HL-60 (cell line): ENCODE results near the gene PROK2.

Experiments used
- DNase-seq, 2 experiments: peaks; one replicate each; pipeline ENCODE4 v3.0.0-alpha.2; 2010 to 2020; ENCODE audit warnings: low read depth in 1 of 2, low spot score in 1 of 2
- H3K27ac ChIP-seq: fragments of 250-450 bp; sonication (Bioruptor Pico); replicated peaks from 2 replicates; pipeline ENCODE4 v1.5.1; 2020; ENCODE audit warnings: mild to moderate bottlenecking, moderate library complexity
- H3K27me3 ChIP-seq: fragments of 250-450 bp; sonication (Bioruptor Pico); 2 replicates; pipeline ENCODE4 v1.5.1; 2021; ENCODE audit warnings: mild to moderate bottlenecking, moderate library complexity; ENCODE audit not compliant: insufficient read depth, poor library complexity, severe bottlenecking
- H3K4me3 ChIP-seq: replicated peaks from 2 replicates; pipeline ENCODE4 v1.5.1; 2011; ENCODE audit warnings: mild to moderate bottlenecking, control low read depth, low read length; ENCODE audit not compliant: insufficient read depth
- GABPA ChIP-seq: IDR thresholded peaks from 2 replicates; pipeline ENCODE4 v1.6.1; 2012; ENCODE audit warnings: low read depth
- POLR2AphosphoS5 ChIP-seq: IDR thresholded peaks from 2 replicates; pipeline ENCODE4 v1.6.1; 2012; ENCODE audit warnings: low read depth
- SPI1 ChIP-seq: IDR thresholded peaks from 2 replicates; pipeline ENCODE4 v1.6.1; 2012; ENCODE audit warnings: low read depth, mild to moderate bottlenecking, borderline replicate concordance
- TF ChIP-seq, protein P1 (sequence below): IDR thresholded peaks from 2 replicates; pipeline ENCODE4 v1.6.1; 2012; ENCODE audit warnings: low read depth; ENCODE audit not compliant: insufficient replicate concordance
- TF ChIP-seq, protein P2 (sequence below): IDR thresholded peaks from one replicate; pipeline ENCODE4 v1.5.1; 2011; ENCODE audit warnings: low read length, control low read depth, inconsistent platforms; ENCODE audit not compliant: insufficient read depth

The PROK2 gene

DNA sequence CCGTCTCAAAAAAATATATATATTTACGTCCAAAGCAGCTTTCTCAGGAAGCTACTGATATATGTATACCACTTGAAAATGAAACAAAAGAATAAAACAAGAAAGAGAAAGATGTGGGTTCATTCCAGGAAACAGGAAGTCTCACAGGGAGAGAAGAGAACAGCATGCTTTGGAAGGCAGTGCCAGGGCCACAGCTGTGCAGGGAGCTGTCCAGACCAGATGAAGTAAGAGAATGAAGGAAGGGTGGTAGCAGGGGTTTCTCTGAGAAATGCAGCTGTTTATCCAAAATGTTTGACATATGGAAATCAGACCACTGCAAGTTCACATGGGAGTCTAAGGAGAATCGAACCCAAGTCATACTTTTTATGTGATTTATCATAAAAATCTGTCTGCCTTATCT is 40.2 kb downstream of the PROK2 start:
- TF ChIP-seq POLR2AphosphoS5 (no peak), GABPA (no peak), SPI1 (peak; percentile 7; the same call in 1 of the 2 replicates)
- TF ChIP-seq, protein P1, sequence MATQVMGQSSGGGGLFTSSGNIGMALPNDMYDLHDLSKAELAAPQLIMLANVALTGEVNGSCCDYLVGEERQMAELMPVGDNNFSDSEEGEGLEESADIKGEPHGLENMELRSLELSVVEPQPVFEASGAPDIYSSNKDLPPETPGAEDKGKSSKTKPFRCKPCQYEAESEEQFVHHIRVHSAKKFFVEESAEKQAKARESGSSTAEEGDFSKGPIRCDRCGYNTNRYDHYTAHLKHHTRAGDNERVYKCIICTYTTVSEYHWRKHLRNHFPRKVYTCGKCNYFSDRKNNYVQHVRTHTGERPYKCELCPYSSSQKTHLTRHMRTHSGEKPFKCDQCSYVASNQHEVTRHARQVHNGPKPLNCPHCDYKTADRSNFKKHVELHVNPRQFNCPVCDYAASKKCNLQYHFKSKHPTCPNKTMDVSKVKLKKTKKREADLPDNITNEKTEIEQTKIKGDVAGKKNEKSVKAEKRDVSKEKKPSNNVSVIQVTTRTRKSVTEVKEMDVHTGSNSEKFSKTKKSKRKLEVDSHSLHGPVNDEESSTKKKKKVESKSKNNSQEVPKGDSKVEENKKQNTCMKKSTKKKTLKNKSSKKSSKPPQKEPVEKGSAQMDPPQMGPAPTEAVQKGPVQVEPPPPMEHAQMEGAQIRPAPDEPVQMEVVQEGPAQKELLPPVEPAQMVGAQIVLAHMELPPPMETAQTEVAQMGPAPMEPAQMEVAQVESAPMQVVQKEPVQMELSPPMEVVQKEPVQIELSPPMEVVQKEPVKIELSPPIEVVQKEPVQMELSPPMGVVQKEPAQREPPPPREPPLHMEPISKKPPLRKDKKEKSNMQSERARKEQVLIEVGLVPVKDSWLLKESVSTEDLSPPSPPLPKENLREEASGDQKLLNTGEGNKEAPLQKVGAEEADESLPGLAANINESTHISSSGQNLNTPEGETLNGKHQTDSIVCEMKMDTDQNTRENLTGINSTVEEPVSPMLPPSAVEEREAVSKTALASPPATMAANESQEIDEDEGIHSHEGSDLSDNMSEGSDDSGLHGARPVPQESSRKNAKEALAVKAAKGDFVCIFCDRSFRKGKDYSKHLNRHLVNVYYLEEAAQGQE = peak; percentile 81
- TF ChIP-seq, protein P2, sequence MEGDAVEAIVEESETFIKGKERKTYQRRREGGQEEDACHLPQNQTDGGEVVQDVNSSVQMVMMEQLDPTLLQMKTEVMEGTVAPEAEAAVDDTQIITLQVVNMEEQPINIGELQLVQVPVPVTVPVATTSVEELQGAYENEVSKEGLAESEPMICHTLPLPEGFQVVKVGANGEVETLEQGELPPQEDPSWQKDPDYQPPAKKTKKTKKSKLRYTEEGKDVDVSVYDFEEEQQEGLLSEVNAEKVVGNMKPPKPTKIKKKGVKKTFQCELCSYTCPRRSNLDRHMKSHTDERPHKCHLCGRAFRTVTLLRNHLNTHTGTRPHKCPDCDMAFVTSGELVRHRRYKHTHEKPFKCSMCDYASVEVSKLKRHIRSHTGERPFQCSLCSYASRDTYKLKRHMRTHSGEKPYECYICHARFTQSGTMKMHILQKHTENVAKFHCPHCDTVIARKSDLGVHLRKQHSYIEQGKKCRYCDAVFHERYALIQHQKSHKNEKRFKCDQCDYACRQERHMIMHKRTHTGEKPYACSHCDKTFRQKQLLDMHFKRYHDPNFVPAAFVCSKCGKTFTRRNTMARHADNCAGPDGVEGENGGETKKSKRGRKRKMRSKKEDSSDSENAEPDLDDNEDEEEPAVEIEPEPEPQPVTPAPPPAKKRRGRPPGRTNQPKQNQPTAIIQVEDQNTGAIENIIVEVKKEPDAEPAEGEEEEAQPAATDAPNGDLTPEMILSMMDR = no peak

DNA sequence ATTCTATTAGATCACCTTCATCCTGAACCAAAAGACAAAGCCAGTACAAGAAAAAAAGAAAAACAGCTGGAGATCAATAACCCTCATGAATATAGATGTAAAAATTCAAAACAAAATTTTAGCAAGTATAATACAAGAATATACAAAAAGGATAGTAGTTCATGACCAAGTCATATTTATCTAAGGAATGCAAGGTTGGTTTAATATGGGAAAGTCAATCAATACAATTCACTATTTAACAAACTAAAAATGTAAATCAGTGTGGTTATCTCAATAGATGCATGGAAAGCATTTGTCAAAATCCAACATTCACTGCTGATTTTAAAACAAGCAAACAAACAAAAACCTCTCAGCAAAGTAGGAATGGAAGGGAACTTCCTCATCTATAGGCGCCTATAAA is 42.3 kb downstream of the PROK2 start:
- no peaks in the 10 kb centered on the region for H3K27me3 ChIP-seq
- no peak for DNase-seq
- TF ChIP-seq GABPA (no peak), SPI1 (no peak), POLR2AphosphoS5 (no peak)
- TF ChIP-seq, protein P1 = no peak
- TF ChIP-seq, protein P2 = no peak
- H3K4me3 ChIP-seq = no peak overlapping the region
- H3K27ac ChIP-seq = no peak overlapping the region

More for the DNA sequence above, 40.2 kb downstream of the PROK2 start:
- no peak for DNase-seq
- H3K4me3 ChIP-seq = no peak overlapping the region
- no peak overlapping the region for H3K27ac ChIP-seq
- no peaks in the 10 kb centered on the region for H3K27me3 ChIP-seq

DNA sequence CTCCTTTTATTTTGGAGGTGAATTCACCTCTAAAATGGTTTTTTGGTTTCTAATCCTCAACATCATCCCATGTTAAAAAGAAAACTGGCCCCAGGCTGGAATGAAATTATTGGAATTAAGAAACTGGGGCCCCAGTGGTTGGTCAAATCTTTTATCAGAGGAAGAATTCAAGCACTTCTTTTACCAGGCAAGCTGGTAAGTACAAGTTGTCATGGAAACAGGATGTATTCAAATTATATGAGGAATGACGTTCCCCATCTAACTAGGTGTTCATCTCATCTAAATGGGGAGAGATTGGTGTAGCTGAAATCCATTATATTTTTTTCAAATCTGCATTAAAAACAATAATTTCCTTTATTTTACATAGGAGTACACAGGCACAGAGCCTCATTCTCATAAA is 50.1 kb downstream of the PROK2 start:
- TF ChIP-seq, protein P2 = no peak
- TF ChIP-seq POLR2AphosphoS5 = no peak
- Histone ChIP-seq H3K4me3 (no peak overlapping the region), H3K27ac (no peak overlapping the region), H3K27me3 (no peaks in the 10 kb centered on the region)
- DNase-seq = no peak

DNA sequence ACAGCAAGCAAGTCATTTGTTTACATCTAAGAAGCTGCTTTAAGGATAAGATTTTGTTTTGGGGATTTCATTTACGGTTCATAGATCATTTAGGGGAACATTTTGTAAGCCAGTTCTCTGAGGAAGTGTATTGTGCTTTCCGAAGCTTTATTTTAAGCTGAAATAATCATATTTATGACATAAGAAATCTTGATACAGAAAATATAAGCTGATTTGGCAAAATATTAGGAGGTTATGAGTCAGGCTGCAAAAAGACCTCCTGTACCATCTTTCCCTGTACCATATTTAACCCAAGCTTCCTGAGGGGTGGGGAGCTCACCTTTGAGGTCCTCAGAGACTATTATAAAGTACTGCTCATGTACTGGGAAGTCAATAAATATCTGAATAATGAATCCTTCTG is 51.6 kb downstream of the PROK2 start:
- no peak overlapping the region for H3K4me3 ChIP-seq
- TF ChIP-seq POLR2AphosphoS5 (no peak), SPI1 (no peak), GABPA (no peak)
- TF ChIP-seq, protein P1 = no peak
- TF ChIP-seq, protein P2 = no peak
- DNase-seq = no peak
- H3K27ac ChIP-seq = no peak overlapping the region
- no peaks in the 10 kb centered on the region for H3K27me3 ChIP-seq
